Mesendoderm (in vitro differentiated cells): ENCODE data around the gene MACROH2A1.

Experiments
- DNase-seq: peaks from one replicate; pipeline ENCODE4 v3.0.0; 2013
- H2AK5ac ChIP-seq: 2 replicates; pipeline ENCODE4 v1.6.1; 2013; ENCODE audit warnings: low read length, inconsistent platforms
- H2BK120ac ChIP-seq: 2 replicates; pipeline ENCODE4 v1.6.1; 2013; ENCODE audit warnings: low read depth, mild to moderate bottlenecking, low read length, moderate library complexity, mixed read lengths
- H2BK15ac ChIP-seq: replicated peaks from 2 replicates; pipeline ENCODE4 v1.6.1; 2013; ENCODE audit warnings: low read depth, mild to moderate bottlenecking, moderate library complexity
- H2BK5ac ChIP-seq: 2 replicates; pipeline ENCODE4 v1.6.1; 2013; ENCODE audit warnings: low read length, inconsistent platforms
- H3K18ac ChIP-seq: 2 replicates; pipeline ENCODE4 v1.6.1; 2013; ENCODE audit warnings: mild to moderate bottlenecking, low read length, mixed read lengths
- H3K23ac ChIP-seq: one replicate; pipeline ENCODE4 v1.6.1; 2013; ENCODE audit warnings: low read length
- H3K27ac ChIP-seq: 2 replicates; pipeline ENCODE4 v1.5.1; 2013; ENCODE audit warnings: low read depth, mild to moderate bottlenecking, inconsistent platforms, low read length, moderate library complexity
- H3K27me3 ChIP-seq: 2 replicates; pipeline ENCODE4 v1.6.1; 2013; ENCODE audit warnings: low read length, control low read depth, mild to moderate bottlenecking, inconsistent platforms; ENCODE audit not compliant: insufficient read depth, poor library complexity
- H3K36me3 ChIP-seq: 2 replicates; pipeline ENCODE4 v1.6.1; 2013; ENCODE audit warnings: low read length, inconsistent platforms; ENCODE audit not compliant: control insufficient read depth, insufficient read depth
- H3K4ac ChIP-seq: one replicate; pipeline ENCODE4 v1.6.1; 2013; ENCODE audit warnings: low read depth, mild to moderate bottlenecking, low read length, moderate library complexity
- H3K4me1 ChIP-seq: 2 replicates; pipeline ENCODE4 v1.6.1; 2013; ENCODE audit warnings: low read depth, low read length, inconsistent platforms; ENCODE audit not compliant: control insufficient read depth
- H3K4me2 ChIP-seq: 2 replicates; pipeline ENCODE4 v1.6.1; 2013; ENCODE audit warnings: low read length
- H3K4me3 ChIP-seq: 2 replicates; pipeline ENCODE4 v1.5.1; 2013; ENCODE audit warnings: mild to moderate bottlenecking, low read length
- H3K56ac ChIP-seq: one replicate; pipeline ENCODE4 v1.6.1; 2013; ENCODE audit warnings: low read length
- H3K79me1 ChIP-seq: 2 replicates; pipeline ENCODE4 v1.6.1; 2013; ENCODE audit warnings: low read length, inconsistent platforms
- H3K79me2 ChIP-seq: 2 replicates; pipeline ENCODE4 v1.6.1; 2013; ENCODE audit warnings: mild to moderate bottlenecking, low read length; ENCODE audit not compliant: control insufficient read depth, insufficient read depth
- H3K9ac ChIP-seq: 2 replicates; pipeline ENCODE4 v1.6.1; 2013; ENCODE audit warnings: low read length, inconsistent platforms
- H4K5ac ChIP-seq: one replicate; pipeline ENCODE4 v1.6.1; 2013; ENCODE audit warnings: low read length
- H4K8ac ChIP-seq: one replicate; pipeline ENCODE4 v1.6.1; 2013; ENCODE audit warnings: low read depth, mild to moderate bottlenecking, control low read depth, low read length, moderate library complexity
- WGBS: extraction: QIAGEN DNeasy Blood & Tissue Kit; methylation state at CpG from one replicate; pipeline ENCODE4 v1.1.7; 2013; ENCODE audit warnings: low lambda C conversion rate, missing lambda C conversion rate; ENCODE audit not compliant: insufficient coverage; ENCODE audit errors: extremely low coverage; 5-methylcytosine and 5-hydroxymethylcytosine counted together

Gene MACROH2A1

DNA sequence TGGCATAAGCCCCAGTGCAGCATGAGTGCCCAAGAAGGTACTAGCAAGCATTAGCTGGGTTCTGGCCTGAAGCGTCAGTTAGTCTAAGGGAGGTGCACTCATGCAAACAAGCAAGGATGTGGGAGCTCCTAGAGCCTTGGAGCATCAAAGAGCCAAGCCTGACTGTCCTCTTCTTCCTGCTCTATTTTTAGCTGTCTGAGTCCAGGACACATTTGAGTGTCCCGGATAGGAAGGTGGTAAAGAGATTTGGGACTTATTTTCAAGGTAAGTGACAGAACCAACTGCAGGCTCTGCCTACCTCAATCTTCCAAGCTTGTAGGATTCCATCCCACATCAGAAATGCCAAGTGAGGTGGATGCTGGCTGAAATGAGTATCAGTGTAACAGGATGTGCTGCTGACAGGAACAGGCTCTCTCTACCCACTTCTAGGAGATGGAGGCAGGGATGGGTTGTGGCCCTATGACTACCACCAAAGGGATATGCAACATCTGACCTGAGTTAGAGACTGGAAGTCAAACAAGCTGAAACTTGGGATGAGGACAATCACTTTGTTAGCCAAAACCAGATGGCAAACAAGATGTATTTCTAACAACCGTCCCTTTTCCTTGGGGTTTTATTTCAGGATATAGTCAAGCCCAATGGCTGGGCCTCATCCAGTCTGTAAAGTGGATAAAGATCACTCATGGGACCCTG, 15.1 kb downstream of the MACROH2A1 start:
- no peak overlapping the region for H3K4me2 ChIP-seq
- no peak overlapping the region for H2BK15ac ChIP-seq
- WGBS: no CpG with 5 or more reads among the region's 3 CpGs
- H3K23ac ChIP-seq: peak overlapping the region; percentile 6
- no peaks in the 10 kb centered on the region for H3K4me1 ChIP-seq
- peaks cover 5% of the 10 kb centered on the region for H3K79me2 ChIP-seq
- H2BK120ac ChIP-seq: no peak overlapping the region
- no peak overlapping the region for H3K56ac ChIP-seq
- no peak overlapping the region for H4K8ac ChIP-seq
- H3K4ac ChIP-seq: no peak overlapping the region
- H3K18ac ChIP-seq: no peak overlapping the region
- no peak overlapping the region for H3K9ac ChIP-seq
- no peak overlapping the region for H3K27ac ChIP-seq
- H2AK5ac ChIP-seq: no peak overlapping the region
- H2BK5ac ChIP-seq: no peak overlapping the region
- DNase-seq: no peak
- peaks cover 35% of the 10 kb centered on the region for H3K79me1 ChIP-seq
- H3K27me3 ChIP-seq: no peaks in the 10 kb centered on the region
- no peak overlapping the region for H3K4me3 ChIP-seq
- no peak overlapping the region for H4K5ac ChIP-seq
- peaks cover 9% of the 10 kb centered on the region for H3K36me3 ChIP-seq

DNA sequence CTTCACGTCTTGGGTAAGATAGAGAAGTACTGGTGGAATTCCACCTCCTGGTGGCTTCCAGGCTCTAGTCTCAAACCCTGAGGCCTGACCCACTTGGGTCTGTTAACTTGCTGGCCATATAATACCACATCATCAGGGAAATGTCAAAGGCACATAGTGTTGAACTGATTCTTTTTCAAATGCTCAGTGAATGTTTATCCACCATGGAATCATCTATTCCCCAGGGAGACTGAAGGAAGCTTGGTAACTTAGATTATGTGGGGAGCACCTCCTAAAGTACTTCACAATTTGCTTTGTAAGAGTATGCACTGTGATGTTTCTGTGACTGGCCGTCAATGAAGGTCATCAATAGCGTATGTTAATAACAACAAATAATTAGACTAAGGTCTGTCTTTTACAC, 16.1 kb downstream of the MACROH2A1 start:
- H3K23ac ChIP-seq: no peak overlapping the region
- no peaks in the 10 kb centered on the region for H3K27me3 ChIP-seq
- no peak overlapping the region for H2BK15ac ChIP-seq
- DNase-seq: peak; percentile 33
- H3K4me1 ChIP-seq: no peaks in the 10 kb centered on the region
- H2BK5ac ChIP-seq: no peak overlapping the region
- H3K27ac ChIP-seq: no peak overlapping the region
- H3K4ac ChIP-seq: no peak overlapping the region
- no peak overlapping the region for H3K4me3 ChIP-seq
- peaks cover 34% of the 10 kb centered on the region for H3K79me1 ChIP-seq
- H3K56ac ChIP-seq: no peak overlapping the region
- WGBS: no CpG with 5 or more reads among the region's 3 CpGs
- H2AK5ac ChIP-seq: no peak overlapping the region
- no peak overlapping the region for H3K9ac ChIP-seq
- H4K8ac ChIP-seq: no peak overlapping the region
- H3K79me2 ChIP-seq: peaks cover 5% of the 10 kb centered on the region
- H4K5ac ChIP-seq: no peak overlapping the region
- no peak overlapping the region for H2BK120ac ChIP-seq
- no peak overlapping the region for H3K4me2 ChIP-seq
- H3K18ac ChIP-seq: no peak overlapping the region
- H3K36me3 ChIP-seq: peaks cover 9% of the 10 kb centered on the region

DNA sequence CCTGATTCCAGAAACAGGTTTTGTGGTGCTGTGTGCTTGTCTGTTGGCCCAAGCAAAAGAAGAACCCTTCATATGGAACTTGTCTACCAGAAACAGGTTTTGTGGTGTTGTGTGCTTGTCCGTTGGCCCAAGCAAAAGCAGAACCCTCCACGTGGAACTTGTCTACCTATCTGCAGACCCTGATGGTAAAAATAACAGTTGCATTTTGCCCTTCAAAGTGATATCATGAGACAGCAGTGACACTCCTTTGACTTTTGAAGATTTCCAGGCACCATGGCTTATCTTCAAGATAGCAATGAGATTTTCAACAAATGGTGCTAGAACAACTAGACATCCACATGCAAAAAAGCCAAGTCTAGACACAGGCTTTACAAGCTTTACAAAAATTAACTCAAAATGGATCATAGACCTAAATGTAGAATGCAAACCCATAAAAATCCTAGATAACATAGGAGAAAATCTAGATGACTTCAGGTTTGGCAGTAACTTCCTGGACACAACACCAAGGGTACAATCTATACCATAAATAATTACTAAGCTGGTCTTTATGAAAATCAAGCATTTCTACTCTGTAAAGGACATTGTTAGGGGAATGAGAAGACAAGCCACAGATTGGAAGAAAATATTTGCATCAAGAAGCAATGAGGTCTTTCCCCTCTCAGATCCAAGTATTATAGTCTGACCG, 16.8 kb downstream of the MACROH2A1 start:
- Histone ChIP-seq H3K4me3 (no peak overlapping the region), H4K8ac (no peak overlapping the region), H2BK15ac (no peak overlapping the region), H2BK120ac (no peak overlapping the region), H2AK5ac (no peak overlapping the region), H2BK5ac (no peak overlapping the region), H3K18ac (no peak overlapping the region), H3K9ac (no peak overlapping the region), H3K56ac (no peak overlapping the region), H3K23ac (no peak overlapping the region), H3K4me1 (no peaks in the 10 kb centered on the region), H3K4ac (no peak overlapping the region), H3K36me3 (peaks cover 9% of the 10 kb centered on the region), H3K4me2 (no peak overlapping the region), H3K79me1 (peaks cover 29% of the 10 kb centered on the region), H3K27me3 (no peaks in the 10 kb centered on the region), H3K79me2 (peaks cover 5% of the 10 kb centered on the region), H3K27ac (no peak overlapping the region), H4K5ac (no peak overlapping the region)
- peak; percentile 60 for DNase-seq
- WGBS: no CpG with 5 or more reads among the region's 3 CpGs

DNA sequence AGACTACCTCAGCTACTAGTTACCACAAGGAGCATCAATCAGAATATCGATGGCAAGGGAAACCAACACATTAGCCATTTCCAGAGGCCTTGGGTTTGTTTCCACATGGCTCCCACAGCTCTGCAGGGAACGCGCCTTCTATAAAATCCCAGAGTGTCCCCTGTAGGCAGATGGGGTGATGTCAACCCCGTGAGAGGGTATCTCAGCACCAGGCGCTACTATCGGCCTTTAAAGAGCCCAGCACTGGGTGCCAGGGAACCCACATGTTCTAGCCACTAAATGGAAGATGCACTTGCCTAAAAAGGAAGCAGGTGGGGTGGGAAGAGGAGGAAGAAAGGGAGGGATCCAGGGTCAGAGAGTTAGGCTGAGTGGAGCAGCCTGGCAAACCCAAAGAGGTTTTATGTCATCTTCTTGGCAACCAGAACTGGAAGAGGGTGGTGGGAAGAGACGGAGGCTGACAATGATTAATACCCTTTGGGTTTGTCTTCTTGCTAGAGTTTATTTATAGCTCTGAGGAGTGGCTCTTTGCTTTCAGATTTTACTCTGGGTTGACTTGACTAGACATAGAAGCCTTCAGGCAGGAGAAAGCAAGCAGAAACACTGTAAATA, 19.9 kb downstream of the MACROH2A1 start:
- H3K36me3 ChIP-seq: peaks cover 2% of the 10 kb centered on the region
- H3K27me3 ChIP-seq: no peaks in the 10 kb centered on the region
- no peak overlapping the region for H3K23ac ChIP-seq
- no peak overlapping the region for H3K4me3 ChIP-seq
- no peak overlapping the region for H3K27ac ChIP-seq
- no peak overlapping the region for H3K4ac ChIP-seq
- H4K8ac ChIP-seq: no peak overlapping the region
- H2BK5ac ChIP-seq: no peak overlapping the region
- no peaks in the 10 kb centered on the region for H3K79me2 ChIP-seq
- H3K9ac ChIP-seq: no peak overlapping the region
- no peak for DNase-seq
- H2BK120ac ChIP-seq: no peak overlapping the region
- H3K18ac ChIP-seq: no peak overlapping the region
- no CpG with 5 or more reads among the region's 7 CpGs for WGBS
- no peaks in the 10 kb centered on the region for H3K4me1 ChIP-seq
- no peak overlapping the region for H3K4me2 ChIP-seq
- H3K79me1 ChIP-seq: peaks cover 13% of the 10 kb centered on the region
- no peak overlapping the region for H3K56ac ChIP-seq
- no peak overlapping the region for H2BK15ac ChIP-seq
- no peak overlapping the region for H2AK5ac ChIP-seq
- no peak overlapping the region for H4K5ac ChIP-seq

DNA sequence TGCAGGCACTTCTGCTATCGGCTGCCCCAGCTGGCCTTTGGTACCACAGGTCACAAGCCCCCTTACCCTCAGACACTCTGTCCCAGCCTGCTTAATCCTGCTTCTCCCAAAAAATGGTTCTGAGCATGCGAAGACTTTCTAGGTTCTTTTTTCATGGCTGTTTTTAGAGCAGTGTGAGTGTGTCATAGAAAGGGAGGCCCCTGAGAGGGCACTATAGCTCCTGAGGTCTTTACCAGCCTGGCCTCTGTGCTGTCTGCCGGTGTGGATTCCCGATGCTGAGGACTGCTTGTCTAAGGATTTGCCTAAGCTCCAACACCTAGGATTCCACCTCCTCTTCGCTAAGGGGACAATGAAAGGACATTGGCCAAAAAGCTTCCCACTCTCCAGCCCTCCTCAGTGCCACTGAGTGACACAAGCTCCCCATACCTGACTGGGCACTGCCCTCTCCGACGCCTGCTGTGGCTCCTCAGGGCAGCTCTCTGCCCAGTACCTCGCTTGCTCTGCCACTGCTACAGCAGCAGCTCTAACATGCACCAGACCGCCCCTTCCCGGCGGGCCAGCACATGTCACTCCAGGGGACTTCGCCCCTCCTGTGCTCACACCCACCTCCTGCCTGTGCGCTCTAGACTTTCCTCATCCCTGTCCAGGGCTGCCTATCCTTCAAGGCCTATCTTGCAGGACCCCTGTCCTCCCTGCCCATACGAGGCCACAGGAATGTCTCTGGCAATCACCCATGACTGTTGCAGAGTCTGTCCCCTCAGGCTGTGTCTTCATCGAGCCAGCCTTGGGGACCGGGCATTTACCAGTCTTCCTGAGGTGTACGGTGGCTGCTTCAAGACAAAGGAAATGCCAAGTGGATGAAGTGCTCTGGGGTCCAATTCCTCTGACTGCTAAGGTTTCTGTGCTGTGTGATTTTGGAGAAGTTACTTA, 21.0 kb downstream of the MACROH2A1 start:
- Histone ChIP-seq H3K36me3 (no peaks in the 10 kb centered on the region), H2BK120ac (no peak overlapping the region)

More for the DNA sequence above, 21.0 kb downstream of the MACROH2A1 start:
- Histone ChIP-seq H3K56ac (no peak overlapping the region), H3K9ac (no peak overlapping the region), H2BK15ac (no peak overlapping the region), H2AK5ac (no peak overlapping the region), H3K79me1 (peaks cover 17% of the 10 kb centered on the region), H3K4me3 (no peak overlapping the region), H3K23ac (no peak overlapping the region), H3K79me2 (no peaks in the 10 kb centered on the region), H4K5ac (no peak overlapping the region), H3K4me2 (no peak overlapping the region), H3K4ac (no peak overlapping the region), H2BK5ac (no peak overlapping the region), H3K4me1 (no peaks in the 10 kb centered on the region), H3K18ac (no peak overlapping the region), H3K27me3 (no peaks in the 10 kb centered on the region), H4K8ac (no peak overlapping the region), H3K27ac (no peak overlapping the region)
- WGBS: no CpG with 5 or more reads among the region's 17 CpGs
- DNase-seq: no peak
